Stimulated activated CD8-positive, alpha-beta memory T cell treated with anti-CD3 and anti-CD28 coated beads, Interleukin-12 subunit alpha, Interleukin-12 subunit beta, amount 100 ng/mL, for 1 hour (primary cell): ENCODE data around the gene RTN4RL1.

Source experiments
- DNase-seq: peaks from one replicate; pipeline ENCODE4 v3.0.0-alpha.2; 2020; ENCODE audit warnings: low read depth

The RTN4RL1 gene

GRCh38 chr17:1890758-1891450, 134.2 kb downstream of the RTN4RL1 start:
- DNase-seq, result no peak

GRCh38 chr17:1888741-1889140, 136.4 kb downstream of the RTN4RL1 start:
- DNase-seq, result no peak
